ENCODE data around the gene CBLC.
"Not testable (repeated sequence)": the region's sequence is repeated elsewhere in the genome, so short reads cannot be mapped to it uniquely, and the experiment has no call there.

GRCh38 chr19:44772144-44772543 lies 5.5 kb upstream of the CBLC start:
- not testable (repeated sequence) for TF ChIP-seq CTCF (conservative IDR thresholded peaks at IDR 0.05); EZH2 (IDR thresholded peaks at IDR 0.05; ENCODE audit: low read depth)

All from PC-9 (cell line).